Smooth muscle cell of the brain vasculature (primary cell): ENCODE results near the gene GNAO1.

Experiments used
- DNase-seq: peaks from one replicate; pipeline ENCODE4 v3.0.0-alpha.2; 2012; ENCODE audit warnings: low read depth, low spot score

GNAO1 gene

GRCh38 chr16:56191156-56191815, at the start of gene GNAO1:
Gene GNAO1 (plus strand): TSS chr16:56191489. CDS start chr16:56192236, 747 bp downstream.
- DNase-seq: no peak

GRCh38 chr16:56143666-56144065, 47.6 kb upstream of the GNAO1 start:
- no peak for DNase-seq

GRCh38 chr16:56145369-56145768, 45.9 kb upstream of the GNAO1 start:
- DNase-seq: no peak

- no peak for DNase-seq
These were observed 39.7 kb upstream of the GNAO1 start for GRCh38 chr16:56151621-56152020.

GRCh38 chr16:56161658-56162057, 29.6 kb upstream of the GNAO1 start:
- DNase-seq: no peak

- no peak for DNase-seq
These were observed 28.2 kb upstream of the GNAO1 start for GRCh38 chr16:56163089-56163488.

GRCh38 chr16:56163938-56164337, 27.4 kb upstream of the GNAO1 start:
- no peak for DNase-seq

- DNase-seq: no peak
These were observed 26.7 kb upstream of the GNAO1 start for GRCh38 chr16:56164636-56165035.

GRCh38 chr16:56174411-56174810, 16.9 kb upstream of the GNAO1 start:
- no peak for DNase-seq

- DNase-seq: no peak
These were observed 9.9 kb upstream of the GNAO1 start for GRCh38 chr16:56181401-56181800.

GRCh38 chr16:56183266-56183665, 8.0 kb upstream of the GNAO1 start:
- DNase-seq: no peak

- DNase-seq: no peak
These were observed 1.1 kb upstream of the GNAO1 start for GRCh38 chr16:56190048-56190676.

GRCh38 chr16:56190677-56191155, 573 bp upstream of the GNAO1 start:
- no peak for DNase-seq

GRCh38 chr16:56191835-56192634, 746 bp downstream of the GNAO1 start:
- DNase-seq: no peak

- DNase-seq: no peak
These were observed 1.3 kb downstream of the GNAO1 start for GRCh38 chr16:56192635-56192945.

- no peak for DNase-seq
These were observed 2.0 kb downstream of the GNAO1 start for GRCh38 chr16:56192986-56193945.

- DNase-seq: peak; percentile 6
These were observed 2.9 kb downstream of the GNAO1 start for GRCh38 chr16:56193951-56194726.

- no peak for DNase-seq
These were observed 3.9 kb downstream of the GNAO1 start for GRCh38 chr16:56195151-56195550.

- no peak for DNase-seq
These were observed 5.1 kb downstream of the GNAO1 start for GRCh38 chr16:56196381-56196780.

GRCh38 chr16:56197192-56197992, 6.1 kb downstream of the GNAO1 start:
- DNase-seq: no peak
